SK-N-SH treated with all-trans-retinoic acid at 6 μM for 48 hours (cell line): ENCODE measurements around the gene PSMD8.
"Not testable (repeated sequence)": the region's sequence is repeated elsewhere in the genome, so short reads cannot be mapped to it uniquely, and the experiment has no call there.

ENCODE experiments used
- ATAC-seq: fragments of 200-7000 bp; cut with Tn5 transposase; 3 replicates; pipeline ENCODE4 v1.9.1; 2020; ENCODE audit warnings: mild to moderate bottlenecking, moderate library complexity
- ARNTL ChIP-seq: fragments of 450-650 bp; formaldehyde crosslinking; IDR thresholded peaks from 2 replicates; pipeline ENCODE4 v1.5.0; 2020; ENCODE audit warnings: low read depth, mild to moderate bottlenecking, moderate library complexity, borderline replicate concordance
- BACH2 ChIP-seq: fragments of 250-450 bp; sonication (Bioruptor Pico); IDR thresholded peaks from 2 replicates; pipeline ENCODE4 v1.9.0; 2021; ENCODE audit warnings: mild to moderate bottlenecking, borderline replicate concordance
- ESRRG ChIP-seq: fragments of 250-450 bp; sonication (Bioruptor Pico); IDR thresholded peaks from 2 replicates; pipeline ENCODE4 v1.6.1; 2021; ENCODE audit warnings: mild to moderate bottlenecking
- GLIS3 ChIP-seq: fragments of 250-450 bp; sonication (Bioruptor Pico); IDR thresholded peaks from 2 replicates; pipeline ENCODE4 v1.5.0; 2020; ENCODE audit warnings: mild to moderate bottlenecking, moderate library complexity
- OSR1 ChIP-seq: fragments of 250-450 bp; sonication (Bioruptor Pico); IDR thresholded peaks from 2 replicates; pipeline ENCODE4 v1.8.0; 2022; ENCODE audit warnings: moderate library complexity, mild to moderate bottlenecking, inconsistent platforms
- PPARA ChIP-seq: fragments of 250-450 bp; sonication (Bioruptor Pico); IDR thresholded peaks from 2 replicates; pipeline ENCODE4 v1.5.0; 2020; ENCODE audit warnings: mild to moderate bottlenecking, borderline replicate concordance
- SNAI2 ChIP-seq: fragments of 250-450 bp; sonication (Bioruptor Pico); IDR thresholded peaks from 2 replicates; pipeline ENCODE4 v1.5.0; 2020; ENCODE audit warnings: mild to moderate bottlenecking, moderate library complexity
- TCF4 ChIP-seq: fragments of 250-450 bp; sonication (Bioruptor Pico); IDR thresholded peaks from 2 replicates; pipeline ENCODE4 v1.8.0; 2021; ENCODE audit warnings: mild to moderate bottlenecking, moderate library complexity, borderline replicate concordance
- ZFP3 ChIP-seq: fragments of 250-450 bp; sonication (Bioruptor Pico); IDR thresholded peaks from 2 replicates; pipeline ENCODE4 v1.5.0; 2020; ENCODE audit warnings: mild to moderate bottlenecking, moderate library complexity
- ZFP30 ChIP-seq: fragments of 450-650 bp; formaldehyde crosslinking; IDR thresholded peaks from 2 replicates; pipeline ENCODE4 v1.5.0; 2022; ENCODE audit warnings: mild to moderate bottlenecking, moderate library complexity
- ZNF565 ChIP-seq: fragments of 450-650 bp; formaldehyde crosslinking; conservative IDR thresholded peaks from 2 replicates; pipeline ENCODE4 v1.5.0; 2020; ENCODE audit warnings: low read depth, mild to moderate bottlenecking, moderate library complexity
- ZNF70 ChIP-seq: fragments of 450-650 bp; formaldehyde crosslinking; IDR thresholded peaks from 2 replicates; pipeline ENCODE4 v1.5.0; 2020; ENCODE audit warnings: mild to moderate bottlenecking, moderate library complexity
- ZNF8 ChIP-seq: fragments of 450-650 bp; formaldehyde crosslinking; IDR thresholded peaks from 2 replicates; pipeline ENCODE4 v1.5.0; 2020; ENCODE audit warnings: mild to moderate bottlenecking, moderate library complexity
- TF ChIP-seq, protein P1 (sequence below): fragments of 250-450 bp; sonication (Bioruptor Pico); IDR thresholded peaks from 2 replicates; pipeline ENCODE4 v1.8.0; 2021; ENCODE audit warnings: low read depth, mild to moderate bottlenecking, moderate library complexity, borderline replicate concordance
- TF ChIP-seq, protein P2 (sequence below): fragments of 250-450 bp; sonication (Bioruptor Pico); IDR thresholded peaks from 2 replicates; pipeline ENCODE4 v1.5.1; 2020; ENCODE audit warnings: low read depth, mild to moderate bottlenecking, moderate library complexity
- TF ChIP-seq, protein P3 (sequence below): fragments of 250-450 bp; sonication (Bioruptor Pico); IDR thresholded peaks from 2 replicates; pipeline ENCODE4 v1.5.0; 2020; ENCODE audit warnings: mild to moderate bottlenecking, moderate library complexity
- TF ChIP-seq, protein P4 (sequence below): fragments of 250-450 bp; sonication (Bioruptor Pico); IDR thresholded peaks from 2 replicates; pipeline ENCODE4 v1.8.0; 2020; ENCODE audit warnings: mild to moderate bottlenecking, moderate library complexity, borderline replicate concordance
- TF ChIP-seq, protein P5 (sequence below): fragments of 250-450 bp; sonication (Bioruptor Pico); IDR thresholded peaks from 2 replicates; pipeline ENCODE4 v1.5.1; 2021; ENCODE audit warnings: mild to moderate bottlenecking, moderate library complexity

PSMD8 gene

DNA sequence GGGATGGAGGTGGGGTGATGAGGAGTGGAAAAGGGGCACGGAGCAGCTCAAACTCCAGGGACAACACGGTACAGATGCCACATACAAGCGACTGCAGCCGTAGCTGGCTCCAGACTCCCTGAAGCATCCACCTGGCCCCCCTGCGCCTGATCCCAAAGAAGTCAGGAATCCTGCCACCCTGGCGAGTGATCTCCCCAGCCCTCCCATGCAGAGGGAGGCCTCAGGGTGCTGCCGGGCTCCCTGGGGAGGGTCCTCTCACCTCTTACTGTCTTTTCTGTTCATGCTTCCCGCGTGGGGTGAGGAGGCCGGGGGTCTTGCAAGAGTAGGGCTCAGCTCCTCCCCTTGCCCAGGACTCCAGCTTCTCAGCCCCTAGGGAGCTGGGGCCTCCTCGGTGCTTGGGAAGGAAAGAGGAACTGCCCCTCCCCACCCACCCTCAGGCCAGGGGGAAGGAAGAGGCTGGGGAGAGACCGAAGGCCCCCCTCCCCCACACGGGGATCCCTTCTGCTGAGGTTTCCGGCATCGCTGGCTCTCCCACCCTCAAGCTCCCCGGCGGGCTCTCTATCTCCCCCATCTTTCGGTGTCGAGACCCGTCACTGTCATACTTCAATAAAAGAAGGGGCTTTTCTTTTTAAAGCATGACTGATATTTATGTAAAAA, 51.6 kb downstream of the PSMD8 start, which contains the start of gene RASGRP4 (continued):
- TF ChIP-seq ZNF565 (CRISPR knock-in tag), result no peak
- TF ChIP-seq ZFP3 (CRISPR knock-in tag), result no peak
- TF ChIP-seq ZNF8 (CRISPR knock-in tag), result no peak
- no peak for TF ChIP-seq ZFP30 (CRISPR knock-in tag)
- TF ChIP-seq GLIS3 (CRISPR knock-in tag), result no peak
- TF ChIP-seq PPARA, result no peak
- TF ChIP-seq OSR1 (CRISPR knock-in tag), result no peak

DNA sequence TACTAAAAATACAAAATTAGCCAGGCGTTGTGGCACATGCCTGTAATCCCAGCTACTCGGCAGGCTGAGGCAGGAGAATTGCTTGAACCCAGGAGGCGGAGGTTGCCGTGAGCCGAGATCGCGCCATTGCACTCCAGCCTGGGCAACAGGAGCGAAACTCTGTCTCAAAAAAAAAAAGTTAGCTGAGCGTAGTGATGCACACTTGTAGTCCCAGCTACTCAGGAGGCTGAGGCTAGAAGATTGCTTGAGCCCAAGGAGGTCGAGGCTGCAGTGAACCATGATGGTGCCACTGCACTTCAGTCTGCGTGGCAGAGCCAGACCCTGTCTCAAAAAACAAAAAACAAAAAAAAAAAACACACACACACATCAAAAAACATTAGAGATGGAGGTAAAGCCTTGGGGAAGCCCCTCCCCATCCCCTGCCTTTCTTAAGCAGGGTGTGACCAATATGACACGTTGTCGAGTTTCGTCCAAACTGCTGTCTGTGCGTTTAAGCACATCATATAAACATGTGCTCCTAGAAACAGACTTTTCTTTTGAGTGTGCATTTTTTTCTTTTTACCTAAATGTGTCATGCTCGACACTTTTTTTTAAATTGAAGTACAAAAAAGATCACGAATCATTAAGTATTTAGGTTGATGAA, 52.8 kb downstream of the PSMD8 start:
- not testable (repeated sequence) for ATAC-seq

DNA sequence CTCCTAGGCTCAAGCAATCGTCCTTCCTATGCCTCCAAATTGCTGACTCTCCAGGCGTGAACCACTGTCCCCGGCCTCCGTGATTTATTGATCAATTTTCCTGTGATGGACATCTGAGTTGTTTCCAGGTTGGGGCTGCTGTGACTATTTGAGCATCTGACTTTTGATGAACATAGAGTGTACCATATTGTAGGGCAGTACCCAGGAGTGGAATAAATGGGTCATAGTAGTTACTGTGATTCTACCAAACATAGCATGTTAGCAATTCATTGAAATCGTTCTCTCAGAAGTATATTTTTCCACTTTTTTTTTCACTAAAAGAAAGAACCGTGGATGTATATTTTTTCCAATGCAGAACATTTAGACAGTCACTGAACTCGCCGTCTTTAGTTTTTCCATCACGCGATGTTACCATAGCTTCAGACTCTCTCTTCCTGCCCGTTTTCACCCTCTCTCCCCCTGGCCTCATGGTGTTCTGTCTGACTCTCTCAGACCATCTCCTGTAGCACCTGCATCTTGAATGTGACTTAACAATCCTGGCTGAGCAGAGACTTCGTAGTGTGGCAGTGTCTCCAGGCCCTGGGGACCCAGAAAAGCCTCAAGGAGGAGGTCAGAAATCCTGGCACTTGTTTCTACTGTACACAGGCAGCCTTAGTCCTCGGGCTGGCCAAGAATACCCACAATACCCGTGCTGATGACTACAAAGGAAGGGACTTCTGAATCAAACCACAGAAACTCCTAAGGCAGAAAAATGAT, 54.9 kb downstream of the PSMD8 start:
- ATAC-seq, result no peak
- TF ChIP-seq ZNF565 (CRISPR knock-in tag) (no peak), BACH2 (no peak), PPARA (no peak), SNAI2 (no peak), ARNTL (no peak), GLIS3 (CRISPR knock-in tag) (no peak), ZNF8 (CRISPR knock-in tag) (no peak), TCF4 (no peak), ZFP30 (CRISPR knock-in tag) (no peak), ZFP3 (CRISPR knock-in tag) (no peak)
- TF ChIP-seq, protein P1, sequence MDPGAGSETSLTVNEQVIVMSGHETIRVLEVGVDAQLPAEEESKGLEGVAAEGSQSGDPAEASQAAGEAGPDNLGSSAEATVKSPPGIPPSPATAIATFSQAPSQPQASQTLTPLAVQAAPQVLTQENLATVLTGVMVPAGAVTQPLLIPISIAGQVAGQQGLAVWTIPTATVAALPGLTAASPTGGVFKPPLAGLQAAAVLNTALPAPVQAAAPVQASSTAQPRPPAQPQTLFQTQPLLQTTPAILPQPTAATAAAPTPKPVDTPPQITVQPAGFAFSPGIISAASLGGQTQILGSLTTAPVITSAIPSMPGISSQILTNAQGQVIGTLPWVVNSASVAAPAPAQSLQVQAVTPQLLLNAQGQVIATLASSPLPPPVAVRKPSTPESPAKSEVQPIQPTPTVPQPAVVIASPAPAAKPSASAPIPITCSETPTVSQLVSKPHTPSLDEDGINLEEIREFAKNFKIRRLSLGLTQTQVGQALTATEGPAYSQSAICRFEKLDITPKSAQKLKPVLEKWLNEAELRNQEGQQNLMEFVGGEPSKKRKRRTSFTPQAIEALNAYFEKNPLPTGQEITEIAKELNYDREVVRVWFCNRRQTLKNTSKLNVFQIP (CRISPR knock-in tag), result no peak
- TF ChIP-seq, protein P2, sequence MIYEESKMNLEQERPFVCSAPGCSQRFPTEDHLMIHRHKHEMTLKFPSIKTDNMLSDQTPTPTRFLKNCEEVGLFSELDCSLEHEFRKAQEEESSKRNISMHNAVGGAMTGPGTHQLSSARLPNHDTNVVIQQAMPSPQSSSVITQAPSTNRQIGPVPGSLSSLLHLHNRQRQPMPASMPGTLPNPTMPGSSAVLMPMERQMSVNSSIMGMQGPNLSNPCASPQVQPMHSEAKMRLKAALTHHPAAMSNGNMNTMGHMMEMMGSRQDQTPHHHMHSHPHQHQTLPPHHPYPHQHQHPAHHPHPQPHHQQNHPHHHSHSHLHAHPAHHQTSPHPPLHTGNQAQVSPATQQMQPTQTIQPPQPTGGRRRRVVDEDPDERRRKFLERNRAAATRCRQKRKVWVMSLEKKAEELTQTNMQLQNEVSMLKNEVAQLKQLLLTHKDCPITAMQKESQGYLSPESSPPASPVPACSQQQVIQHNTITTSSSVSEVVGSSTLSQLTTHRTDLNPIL (CRISPR knock-in tag), result no peak
- TF ChIP-seq, protein P3, sequence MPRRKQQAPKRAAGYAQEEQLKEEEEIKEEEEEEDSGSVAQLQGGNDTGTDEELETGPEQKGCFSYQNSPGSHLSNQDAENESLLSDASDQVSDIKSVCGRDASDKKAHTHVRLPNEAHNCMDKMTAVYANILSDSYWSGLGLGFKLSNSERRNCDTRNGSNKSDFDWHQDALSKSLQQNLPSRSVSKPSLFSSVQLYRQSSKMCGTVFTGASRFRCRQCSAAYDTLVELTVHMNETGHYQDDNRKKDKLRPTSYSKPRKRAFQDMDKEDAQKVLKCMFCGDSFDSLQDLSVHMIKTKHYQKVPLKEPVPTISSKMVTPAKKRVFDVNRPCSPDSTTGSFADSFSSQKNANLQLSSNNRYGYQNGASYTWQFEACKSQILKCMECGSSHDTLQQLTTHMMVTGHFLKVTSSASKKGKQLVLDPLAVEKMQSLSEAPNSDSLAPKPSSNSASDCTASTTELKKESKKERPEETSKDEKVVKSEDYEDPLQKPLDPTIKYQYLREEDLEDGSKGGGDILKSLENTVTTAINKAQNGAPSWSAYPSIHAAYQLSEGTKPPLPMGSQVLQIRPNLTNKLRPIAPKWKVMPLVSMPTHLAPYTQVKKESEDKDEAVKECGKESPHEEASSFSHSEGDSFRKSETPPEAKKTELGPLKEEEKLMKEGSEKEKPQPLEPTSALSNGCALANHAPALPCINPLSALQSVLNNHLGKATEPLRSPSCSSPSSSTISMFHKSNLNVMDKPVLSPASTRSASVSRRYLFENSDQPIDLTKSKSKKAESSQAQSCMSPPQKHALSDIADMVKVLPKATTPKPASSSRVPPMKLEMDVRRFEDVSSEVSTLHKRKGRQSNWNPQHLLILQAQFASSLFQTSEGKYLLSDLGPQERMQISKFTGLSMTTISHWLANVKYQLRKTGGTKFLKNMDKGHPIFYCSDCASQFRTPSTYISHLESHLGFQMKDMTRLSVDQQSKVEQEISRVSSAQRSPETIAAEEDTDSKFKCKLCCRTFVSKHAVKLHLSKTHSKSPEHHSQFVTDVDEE, result no peak
- TF ChIP-seq, protein P4, sequence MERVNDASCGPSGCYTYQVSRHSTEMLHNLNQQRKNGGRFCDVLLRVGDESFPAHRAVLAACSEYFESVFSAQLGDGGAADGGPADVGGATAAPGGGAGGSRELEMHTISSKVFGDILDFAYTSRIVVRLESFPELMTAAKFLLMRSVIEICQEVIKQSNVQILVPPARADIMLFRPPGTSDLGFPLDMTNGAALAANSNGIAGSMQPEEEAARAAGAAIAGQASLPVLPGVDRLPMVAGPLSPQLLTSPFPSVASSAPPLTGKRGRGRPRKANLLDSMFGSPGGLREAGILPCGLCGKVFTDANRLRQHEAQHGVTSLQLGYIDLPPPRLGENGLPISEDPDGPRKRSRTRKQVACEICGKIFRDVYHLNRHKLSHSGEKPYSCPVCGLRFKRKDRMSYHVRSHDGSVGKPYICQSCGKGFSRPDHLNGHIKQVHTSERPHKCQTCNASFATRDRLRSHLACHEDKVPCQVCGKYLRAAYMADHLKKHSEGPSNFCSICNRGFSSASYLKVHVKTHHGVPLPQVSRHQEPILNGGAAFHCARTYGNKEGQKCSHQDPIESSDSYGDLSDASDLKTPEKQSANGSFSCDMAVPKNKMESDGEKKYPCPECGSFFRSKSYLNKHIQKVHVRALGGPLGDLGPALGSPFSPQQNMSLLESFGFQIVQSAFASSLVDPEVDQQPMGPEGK, result no peak

DNA sequence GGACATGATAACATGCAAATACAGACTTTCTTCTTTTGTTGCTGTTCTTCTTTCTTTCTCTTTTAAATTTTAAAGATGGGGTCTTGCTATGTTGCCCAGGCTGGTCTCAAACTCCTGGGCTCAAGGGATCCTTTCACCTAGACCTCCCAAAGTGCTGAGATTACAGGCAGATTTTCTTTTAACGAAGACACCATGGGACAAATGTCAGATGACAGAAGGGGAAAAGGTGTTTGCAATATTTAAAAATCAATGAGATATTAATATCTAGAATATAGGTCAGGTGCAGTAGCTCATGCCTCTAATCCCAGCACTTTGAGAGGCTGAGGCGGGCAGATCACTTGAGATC, 55.4 kb downstream of the PSMD8 start:
- no peak for ATAC-seq
- TF ChIP-seq ZNF70 (CRISPR knock-in tag), result no peak
- TF ChIP-seq GLIS3 (CRISPR knock-in tag), result no peak
- TF ChIP-seq, protein P5, sequence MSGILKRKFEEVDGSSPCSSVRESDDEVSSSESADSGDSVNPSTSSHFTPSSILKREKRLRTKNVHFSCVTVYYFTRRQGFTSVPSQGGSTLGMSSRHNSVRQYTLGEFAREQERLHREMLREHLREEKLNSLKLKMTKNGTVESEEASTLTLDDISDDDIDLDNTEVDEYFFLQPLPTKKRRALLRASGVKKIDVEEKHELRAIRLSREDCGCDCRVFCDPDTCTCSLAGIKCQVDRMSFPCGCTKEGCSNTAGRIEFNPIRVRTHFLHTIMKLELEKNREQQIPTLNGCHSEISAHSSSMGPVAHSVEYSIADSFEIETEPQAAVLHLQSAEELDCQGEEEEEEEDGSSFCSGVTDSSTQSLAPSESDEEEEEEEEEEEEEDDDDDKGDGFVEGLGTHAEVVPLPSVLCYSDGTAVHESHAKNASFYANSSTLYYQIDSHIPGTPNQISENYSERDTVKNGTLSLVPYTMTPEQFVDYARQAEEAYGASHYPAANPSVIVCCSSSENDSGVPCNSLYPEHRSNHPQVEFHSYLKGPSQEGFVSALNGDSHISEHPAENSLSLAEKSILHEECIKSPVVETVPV (CRISPR knock-in tag), result no peak
- TF ChIP-seq, protein P1 (CRISPR knock-in tag), result no peak
- TF ChIP-seq PPARA, result no peak
- TF ChIP-seq ARNTL, result no peak
- TF ChIP-seq, protein P2 (CRISPR knock-in tag), result no peak
- no peak for TF ChIP-seq ESRRG (CRISPR knock-in tag)
